HG03175 (cell line): ENCODE results near the gene MAG.
"Not testable (repeated sequence)": the region's sequence is repeated elsewhere in the genome, so short reads cannot be mapped to it uniquely, and the experiment has no call there.

ENCODE experiments used
- ATAC-seq: cut with Tn5 transposase; IDR thresholded peaks from one replicate; pipeline ENCODE4 v1.9.1; 2021; ENCODE audit warnings: mild to moderate bottlenecking, moderate library complexity; ENCODE audit not compliant: unreplicated experiment

MAG gene

DNA sequence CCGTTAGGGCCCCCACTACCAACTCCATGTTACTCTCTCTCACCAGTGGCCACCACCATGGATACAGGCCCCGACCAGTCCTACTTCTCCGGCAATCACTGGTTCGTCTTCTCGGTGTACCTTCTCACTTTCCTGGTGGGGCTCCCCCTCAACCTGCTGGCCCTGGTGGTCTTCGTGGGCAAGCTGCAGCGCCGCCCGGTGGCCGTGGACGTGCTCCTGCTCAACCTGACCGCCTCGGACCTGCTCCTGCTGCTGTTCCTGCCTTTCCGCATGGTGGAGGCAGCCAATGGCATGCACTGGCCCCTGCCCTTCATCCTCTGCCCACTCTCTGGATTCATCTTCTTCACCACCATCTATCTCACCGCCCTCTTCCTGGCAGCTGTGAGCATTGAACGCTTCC is 66.9 kb downstream of the MAG start:
- not testable (repeated sequence) for ATAC-seq

DNA sequence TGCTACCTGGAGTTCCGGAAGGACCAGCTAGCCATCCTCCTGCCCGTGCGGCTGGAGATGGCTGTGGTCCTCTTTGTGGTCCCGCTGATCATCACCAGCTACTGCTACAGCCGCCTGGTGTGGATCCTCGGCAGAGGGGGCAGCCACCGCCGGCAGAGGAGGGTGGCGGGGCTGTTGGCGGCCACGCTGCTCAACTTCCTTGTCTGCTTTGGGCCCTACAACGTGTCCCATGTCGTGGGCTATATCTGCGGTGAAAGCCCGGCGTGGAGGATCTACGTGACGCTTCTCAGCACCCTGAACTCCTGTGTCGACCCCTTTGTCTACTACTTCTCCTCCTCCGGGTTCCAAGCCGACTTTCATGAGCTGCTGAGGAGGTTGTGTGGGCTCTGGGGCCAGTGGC is 67.4 kb downstream of the MAG start:
- ATAC-seq: not testable (repeated sequence)

DNA sequence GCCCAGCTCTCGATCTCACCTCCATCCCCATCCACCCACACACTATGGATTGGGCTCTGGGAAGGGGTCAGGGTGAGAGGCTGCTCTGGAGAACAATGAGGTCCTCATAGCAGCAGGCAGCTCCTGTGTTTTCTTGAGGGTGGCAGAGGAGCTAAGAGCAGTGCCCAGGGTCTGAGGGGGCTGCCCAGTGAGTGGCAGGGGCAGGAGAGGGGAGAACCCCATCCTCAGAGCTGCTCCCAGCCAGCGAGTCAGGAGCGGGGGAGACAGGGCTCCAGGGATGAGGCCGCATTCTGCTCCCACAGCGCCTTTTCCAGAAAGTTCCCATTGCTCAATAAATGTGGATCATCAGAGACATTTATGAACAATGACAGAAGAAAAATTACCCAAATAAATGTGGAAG is 68.1 kb downstream of the MAG start:
- not testable (repeated sequence) for ATAC-seq

DNA sequence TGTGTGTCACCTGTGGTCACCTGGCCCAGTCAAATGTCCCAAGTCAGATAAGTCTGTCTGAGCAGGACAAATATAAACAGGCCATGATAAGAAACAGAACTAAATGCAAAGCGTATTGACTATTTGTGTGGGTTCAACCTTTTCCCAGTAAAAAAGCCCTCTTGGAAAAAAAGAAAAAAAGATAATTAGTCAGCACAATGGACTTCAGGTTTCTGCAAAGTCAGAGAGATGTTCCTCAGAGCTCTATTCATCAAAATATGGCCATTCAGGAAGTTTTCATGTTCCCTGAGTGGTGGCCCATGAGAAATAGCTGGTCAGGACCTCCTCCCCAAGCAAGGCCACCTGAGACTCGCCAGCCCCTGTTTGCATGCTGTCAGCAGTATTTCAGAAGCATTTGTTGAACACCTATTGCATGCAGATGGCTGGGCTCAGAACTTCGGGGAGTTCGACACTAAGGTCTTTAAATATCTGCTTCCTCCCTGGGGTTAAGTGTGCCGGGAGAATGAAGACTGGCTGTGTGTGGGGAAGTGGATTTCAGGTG is 69.0 kb downstream of the MAG start:
- ATAC-seq: no peak

DNA sequence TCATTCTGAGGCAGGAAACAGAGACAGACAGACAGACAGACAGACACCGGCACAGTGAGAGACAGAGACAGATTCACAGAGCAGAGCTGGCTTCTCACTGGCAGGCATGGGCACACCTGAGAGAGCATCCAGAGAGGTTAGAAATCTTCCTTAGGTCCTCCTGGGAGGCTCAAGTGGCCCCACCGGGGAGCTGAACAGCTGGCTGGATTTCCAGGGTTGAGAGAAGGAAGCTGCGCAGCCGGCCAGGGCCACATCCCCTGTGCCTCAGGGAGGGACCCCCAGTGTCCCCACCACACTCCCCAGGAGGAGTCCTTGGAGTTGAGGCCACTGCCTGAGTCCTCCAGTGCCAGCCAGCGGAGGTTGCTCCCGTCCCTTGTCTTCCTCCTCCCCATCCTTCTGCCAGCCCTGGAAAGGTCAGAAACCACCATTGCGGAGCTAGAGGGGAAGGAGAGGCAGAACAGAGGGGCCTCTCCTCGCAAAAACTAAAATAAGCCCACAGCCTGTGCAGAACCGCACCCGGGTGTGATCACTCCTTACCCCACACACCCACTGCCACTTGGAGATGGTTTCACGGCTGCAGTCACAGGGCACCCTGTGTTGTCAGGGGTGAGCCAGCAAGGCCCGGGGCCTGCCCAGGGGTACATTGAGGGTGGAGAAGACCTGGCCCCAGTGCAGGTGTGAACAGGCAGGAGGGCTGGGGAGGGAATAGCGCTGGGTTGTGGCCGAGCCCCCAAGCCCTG is 70.5 kb downstream of the MAG start:
- no peak for ATAC-seq

DNA sequence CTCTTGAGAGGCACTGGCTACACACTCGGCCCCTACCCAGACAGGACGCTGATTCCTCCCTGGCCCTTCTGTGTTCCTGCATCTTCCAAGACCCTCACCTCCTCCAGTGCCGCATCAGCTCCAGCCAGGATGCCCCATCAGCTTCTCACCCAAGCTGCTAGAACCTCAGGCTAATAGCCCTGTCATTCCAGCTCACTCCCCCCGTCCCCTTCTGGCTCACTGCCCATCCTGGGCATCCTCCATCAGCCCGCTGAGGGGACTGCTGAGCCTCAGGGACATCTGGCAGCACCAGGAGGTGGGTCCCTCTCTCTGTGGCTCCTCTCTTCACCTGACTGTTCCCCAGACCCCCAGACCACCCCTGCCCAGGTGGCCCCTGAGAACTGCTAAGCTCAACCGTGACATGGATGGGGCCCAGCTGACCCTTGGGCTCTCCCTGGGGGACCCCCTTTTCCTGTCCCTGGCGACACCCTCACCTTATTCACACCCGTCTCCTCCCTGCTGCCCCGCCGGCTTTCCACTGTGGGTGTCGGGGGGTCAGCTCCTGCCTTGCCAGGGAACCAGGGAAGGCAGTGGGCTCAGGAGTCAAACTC is 71.1 kb downstream of the MAG start:
- ATAC-seq: no peak
